ENCODE data around the gene VPS51. TPM values are rescaled to one million over a fixed set of nuclear protein-coding genes. Genes with fewer than 3 reads are reported as not detected.

Gene VPS51
- polyA plus RNA-seq, 1 experiment: 86.2 TPM

DNA sequence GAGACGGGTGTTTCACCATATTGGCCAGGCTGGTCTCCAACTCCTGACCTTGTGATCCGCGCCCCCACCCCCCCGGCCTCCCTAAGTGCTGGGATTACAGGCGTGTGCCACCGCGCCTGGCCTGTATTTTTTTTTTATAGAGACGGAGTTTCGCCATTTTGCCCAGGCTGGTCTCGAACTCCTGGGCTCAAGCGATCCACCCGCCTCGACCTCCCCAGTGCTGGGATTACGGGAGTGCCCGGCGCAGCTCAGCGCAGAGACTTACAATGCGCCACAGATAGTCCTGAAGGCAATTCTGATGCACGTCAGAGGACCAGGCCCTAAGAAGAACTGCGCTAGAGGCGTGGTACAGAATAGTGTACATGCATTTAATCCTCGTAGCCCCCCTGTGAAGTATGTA, 587 bp upstream of the VPS51 start:
- peak overlapping the region; percentile 63 for H3K4me3 ChIP-seq (ENCODE audit: low read depth, low read length)
- POLR2A ChIA-PET: no interaction called here
- H3K36me3 ChIP-seq (ENCODE audit: control insufficient read depth, insufficient read depth, low read length): no peaks in the 10 kb centered on the region; the same call in none of the 2 replicates
- no peak for DNase-seq (ENCODE audit: low read depth)
- CTCF ChIA-PET: interaction anchor here (11.9 kb wide), 1 partner anchor 15 kb away, joined by 152 read pairs; the partner anchor contains the start of gene TM7SF2
- no peaks in the 10 kb centered on the region for H3K27me3 ChIP-seq (ENCODE audit: control insufficient read depth, insufficient read depth, low read length)
- TF ChIP-seq, protein P1, sequence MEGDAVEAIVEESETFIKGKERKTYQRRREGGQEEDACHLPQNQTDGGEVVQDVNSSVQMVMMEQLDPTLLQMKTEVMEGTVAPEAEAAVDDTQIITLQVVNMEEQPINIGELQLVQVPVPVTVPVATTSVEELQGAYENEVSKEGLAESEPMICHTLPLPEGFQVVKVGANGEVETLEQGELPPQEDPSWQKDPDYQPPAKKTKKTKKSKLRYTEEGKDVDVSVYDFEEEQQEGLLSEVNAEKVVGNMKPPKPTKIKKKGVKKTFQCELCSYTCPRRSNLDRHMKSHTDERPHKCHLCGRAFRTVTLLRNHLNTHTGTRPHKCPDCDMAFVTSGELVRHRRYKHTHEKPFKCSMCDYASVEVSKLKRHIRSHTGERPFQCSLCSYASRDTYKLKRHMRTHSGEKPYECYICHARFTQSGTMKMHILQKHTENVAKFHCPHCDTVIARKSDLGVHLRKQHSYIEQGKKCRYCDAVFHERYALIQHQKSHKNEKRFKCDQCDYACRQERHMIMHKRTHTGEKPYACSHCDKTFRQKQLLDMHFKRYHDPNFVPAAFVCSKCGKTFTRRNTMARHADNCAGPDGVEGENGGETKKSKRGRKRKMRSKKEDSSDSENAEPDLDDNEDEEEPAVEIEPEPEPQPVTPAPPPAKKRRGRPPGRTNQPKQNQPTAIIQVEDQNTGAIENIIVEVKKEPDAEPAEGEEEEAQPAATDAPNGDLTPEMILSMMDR (IDR thresholded peaks at IDR 0.05; ENCODE audit: insufficient read depth, low read depth, low read length): no peak

DNA sequence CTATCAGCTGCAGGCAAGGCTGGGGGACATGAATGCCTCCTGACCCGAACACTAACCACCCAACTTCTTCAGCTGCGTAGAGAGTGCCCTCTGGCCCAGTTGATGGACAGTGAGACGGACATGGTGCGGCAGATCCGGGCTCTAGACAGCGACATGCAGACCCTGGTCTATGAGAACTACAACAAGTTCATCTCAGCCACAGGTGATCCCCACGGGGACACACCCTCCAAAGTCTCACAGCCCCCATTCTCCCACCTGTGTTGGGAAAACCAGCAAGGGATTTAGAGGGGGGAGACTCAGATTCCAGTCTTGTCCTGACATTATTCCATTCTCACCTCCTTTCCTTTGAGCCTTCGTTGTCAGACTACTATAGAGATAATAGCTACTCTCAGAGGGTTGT, 912 bp downstream of the VPS51 start:
- TF ChIP-seq, protein P1 (IDR thresholded peaks at IDR 0.05; ENCODE audit: insufficient read depth, low read depth, low read length): no peak
- Histone ChIP-seq H3K4me3 (ENCODE audit: low read depth, low read length) (peak overlapping the region; percentile 63), H3K27me3 (ENCODE audit: control insufficient read depth, insufficient read depth, low read length) (no peaks in the 10 kb centered on the region), H3K36me3 (ENCODE audit: control insufficient read depth, insufficient read depth, low read length) (no peaks in the 10 kb centered on the region; the same call in none of the 2 replicates)
- POLR2A ChIA-PET: no interaction called here
- no peak for DNase-seq (ENCODE audit: low read depth)
- CTCF ChIA-PET: interaction anchor here (0.5 to 11.9 kb wide), 3 partner anchors 14 to 106 kb away, joined by 3 to 152 read pairs (median 3); partner anchors contain the start of gene TM7SF2

DNA sequence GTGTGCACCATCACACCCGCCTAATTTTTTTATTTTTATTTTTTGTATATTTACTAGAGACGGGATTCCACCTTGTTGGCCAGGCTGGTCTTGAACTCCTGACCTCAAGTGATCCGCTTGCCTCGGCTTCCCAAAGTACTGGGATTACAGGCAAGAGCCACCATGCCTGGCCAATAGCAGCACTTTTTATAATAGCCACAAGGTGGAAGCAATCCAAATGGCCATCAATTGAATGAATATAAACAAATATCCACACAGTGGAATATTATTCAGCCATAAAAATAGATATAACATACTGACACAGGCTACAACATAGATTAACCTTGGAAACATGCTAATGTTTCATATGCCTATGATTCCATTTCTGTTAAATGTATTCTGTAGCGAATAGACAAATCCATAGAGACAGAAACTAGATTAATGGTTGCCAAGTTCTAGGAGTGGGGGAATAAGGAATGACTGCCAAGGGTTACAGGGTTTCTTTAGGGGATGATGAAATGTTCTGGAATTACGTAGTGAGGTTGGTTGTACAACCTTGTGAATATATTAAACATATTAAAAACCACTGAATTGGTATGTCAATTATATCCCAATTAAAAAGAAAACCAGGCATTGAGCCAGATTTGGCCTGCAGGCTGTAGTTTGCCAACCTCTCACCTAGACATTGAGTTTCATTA, 4.8 kb downstream of the VPS51 start:
- DNase-seq (ENCODE audit: low read depth): no peak
- no peaks in the 10 kb centered on the region; the same call in none of the 2 replicates for H3K36me3 ChIP-seq (ENCODE audit: control insufficient read depth, insufficient read depth, low read length)
- CTCF ChIA-PET: interaction anchor here (1.0 to 11.9 kb wide), 4 partner anchors 10 to 17 kb away, joined by 3 to 152 read pairs (median 16); partner anchors contain the start of genes TM7SF2 and ZNHIT2
- POLR2A ChIA-PET: interaction anchor here (0.6 kb wide), 1 partner anchor 15 kb away, joined by 5 read pairs; no protein-coding TSS in a partner anchor
- TF ChIP-seq, protein P1 (IDR thresholded peaks at IDR 0.05; ENCODE audit: insufficient read depth, low read depth, low read length): 0 out of 2 replicates have a peak, but pooled peaks have one; percentile 8
- no peaks in the 10 kb centered on the region for H3K27me3 ChIP-seq (ENCODE audit: control insufficient read depth, insufficient read depth, low read length)
- H3K4me3 ChIP-seq (ENCODE audit: low read depth, low read length): no peak overlapping the region

DNA sequence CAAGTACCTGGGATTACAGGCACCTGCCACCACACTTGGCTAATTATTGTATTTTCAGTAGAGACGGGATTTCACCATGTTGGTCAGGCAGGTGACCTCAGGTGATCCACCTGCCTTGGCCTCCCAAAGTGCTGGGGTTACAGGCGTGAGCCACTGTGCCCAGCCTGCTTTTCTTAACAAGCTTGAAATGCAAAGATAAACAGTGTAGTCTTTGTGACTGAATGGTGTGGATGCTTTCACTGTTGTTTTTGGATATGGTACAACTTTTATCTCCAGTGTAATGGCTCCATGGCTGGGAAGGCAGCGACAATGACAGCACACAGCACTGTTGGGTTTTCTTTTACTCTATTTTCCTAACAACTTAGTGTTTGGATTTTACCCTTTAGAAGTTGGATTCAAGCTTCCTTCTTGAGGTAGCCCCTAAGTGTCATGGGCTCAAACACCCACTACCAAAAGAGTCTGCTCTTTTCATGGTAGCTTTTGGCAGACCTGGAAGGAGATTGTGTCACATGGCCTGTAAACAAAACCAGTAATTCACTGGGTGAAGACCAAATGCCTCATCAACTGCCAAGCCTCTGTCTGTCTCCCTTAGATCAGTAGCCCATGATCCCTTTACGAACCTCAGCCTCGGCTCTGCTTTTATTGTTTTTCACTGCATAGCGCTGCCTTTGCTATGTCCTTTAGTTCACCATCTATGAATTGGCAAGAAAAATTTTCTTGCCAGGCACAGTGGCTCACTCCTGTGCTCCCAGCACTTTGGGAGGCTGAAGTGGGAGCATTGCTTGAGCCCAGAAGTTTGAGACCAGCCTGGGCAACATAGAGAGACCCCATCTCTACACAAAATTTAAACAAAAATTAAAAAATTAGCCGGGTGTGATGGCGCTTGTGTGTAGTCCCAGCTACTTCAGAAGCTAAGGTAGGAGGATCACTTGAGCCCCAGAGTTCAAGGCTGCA, 6.4 kb downstream of the VPS51 start:
- DNase-seq (ENCODE audit: low read depth): no peak
- CTCF ChIA-PET: interaction anchor here (1.1 to 3.4 kb wide), 4 partner anchors 9 to 17 kb away, joined by 3 to 30 read pairs (median 10); partner anchors contain the start of genes TM7SF2 and ZNHIT2
- no peak overlapping the region for H3K4me3 ChIP-seq (ENCODE audit: low read depth, low read length)
- no peaks in the 10 kb centered on the region; the same call in none of the 2 replicates for H3K36me3 ChIP-seq (ENCODE audit: control insufficient read depth, insufficient read depth, low read length)
- TF ChIP-seq, protein P1 (IDR thresholded peaks at IDR 0.05; ENCODE audit: insufficient read depth, low read depth, low read length): no peak
- POLR2A ChIA-PET: no interaction called here
- H3K27me3 ChIP-seq (ENCODE audit: control insufficient read depth, insufficient read depth, low read length): no peaks in the 10 kb centered on the region
